Astrocyte of the hippocampus (primary cell): Measurements from ENCODE around the gene NLGN4X.

ENCODE experiments used
- DNase-seq: peaks from one replicate; pipeline ENCODE4 v3.0.0; 2011; ENCODE audit warnings: low read depth, low spot score

Gene NLGN4X

GRCh38 chrX:6159468-6159867 lies 69.2 kb downstream of the NLGN4X start:
- peak; percentile 31 for DNase-seq

GRCh38 chrX:6151971-6152370 lies 76.7 kb downstream of the NLGN4X start:
- DNase-seq: no peak

GRCh38 chrX:6149060-6149872 lies 79.4 kb downstream of the NLGN4X start:
- peak; percentile 69 for DNase-seq

- no peak for DNase-seq
Observed at GRCh38 chrX:6134255-6134654, 94.4 kb downstream of the NLGN4X start.

GRCh38 chrX:6132970-6133369 lies 95.7 kb downstream of the NLGN4X start:
- DNase-seq: no peak

GRCh38 chrX:6131287-6131686 lies 97.4 kb downstream of the NLGN4X start:
- no peak for DNase-seq

GRCh38 chrX:6129195-6129594 lies 99.5 kb downstream of the NLGN4X start:
- DNase-seq: no peak

- DNase-seq: peak; percentile 20
Observed at GRCh38 chrX:6120329-6120728, 108.3 kb downstream of the NLGN4X start.

- no peak for DNase-seq
Observed at GRCh38 chrX:6095469-6095868, 133.2 kb downstream of the NLGN4X start.

- DNase-seq: no peak
Observed at GRCh38 chrX:6074532-6074931, 154.1 kb downstream of the NLGN4X start.

GRCh38 chrX:6071731-6072130 lies 156.9 kb downstream of the NLGN4X start:
- no peak for DNase-seq

- DNase-seq: peak; percentile 35
Observed at GRCh38 chrX:6067600-6067999, 161.1 kb downstream of the NLGN4X start.

- DNase-seq: peak; percentile 11
Observed at GRCh38 chrX:6053141-6053540, 175.5 kb downstream of the NLGN4X start.

GRCh38 chrX:6052111-6052745 lies 176.4 kb downstream of the NLGN4X start:
- DNase-seq: peak; percentile 88

- DNase-seq: no peak
Observed at GRCh38 chrX:6049132-6049531, 179.5 kb downstream of the NLGN4X start.

- DNase-seq: peak; percentile 10
Observed at GRCh38 chrX:6041630-6042029, 187.0 kb downstream of the NLGN4X start.

- DNase-seq: no peak
Observed at GRCh38 chrX:6029014-6029413, 199.7 kb downstream of the NLGN4X start.

GRCh38 chrX:6026980-6027379 lies 201.7 kb downstream of the NLGN4X start:
- peak; percentile 71 for DNase-seq

GRCh38 chrX:6026429-6026828 lies 202.2 kb downstream of the NLGN4X start:
- DNase-seq: no peak

GRCh38 chrX:6024204-6024603 lies 204.5 kb downstream of the NLGN4X start:
- peak; percentile 74 for DNase-seq

- DNase-seq: peak; percentile 80
Observed at GRCh38 chrX:6021316-6022091, 207.2 kb downstream of the NLGN4X start.

- DNase-seq: no peak
Observed at GRCh38 chrX:6019076-6019475, 209.6 kb downstream of the NLGN4X start.
